GM23338 (cell line): ENCODE measurements around the gene IFNG-AS1.

ENCODE experiments used
- ETS1 ChIP-seq: IDR thresholded peaks from 2 replicates; pipeline ENCODE4 v1.6.1; 2016; ENCODE audit warnings: antibody characterized with exemption
- EZH2 ChIP-seq: fragments of 200-600 bp; sonication (generic); IDR thresholded peaks from one replicate; pipeline ENCODE4 v1.8.0; 2017; ENCODE audit warnings: antibody characterized with exemption, mild to moderate bottlenecking, low read depth; ENCODE audit not compliant: unreplicated experiment
- NANOG ChIP-seq: IDR thresholded peaks from 2 replicates; pipeline ENCODE4 v1.6.1; 2016; ENCODE audit warnings: antibody characterized with exemption, borderline replicate concordance
- POLR2AphosphoS5 ChIP-seq: IDR thresholded peaks from 2 replicates; pipeline ENCODE4 v1.6.1; 2016; ENCODE audit warnings: antibody characterized with exemption, low read depth
- REST ChIP-seq: IDR thresholded peaks from one replicate; pipeline ENCODE4 v1.6.1; 2018; ENCODE audit warnings: antibody characterized with exemption; ENCODE audit not compliant: unreplicated experiment
- TF ChIP-seq, protein P1 (sequence below), 2 experiments: fragments of 200-600 bp in 1 of 2; sonication (generic) in 1 of 2; conservative IDR thresholded peaks; 2 replicates each; pipeline versions ENCODE4 v1.5.1 to v1.6.1; 2016 to 2017; ENCODE audit warnings: antibody characterized with exemption in 2 of 2, low read depth in 2 of 2, mild to moderate bottlenecking in 2 of 2, moderate library complexity in 1 of 2

- TF ChIP-seq REST (no peak), POLR2AphosphoS5 (no peak), EZH2 (no peak), ETS1 (no peak), NANOG (no peak)
- TF ChIP-seq, protein P1, sequence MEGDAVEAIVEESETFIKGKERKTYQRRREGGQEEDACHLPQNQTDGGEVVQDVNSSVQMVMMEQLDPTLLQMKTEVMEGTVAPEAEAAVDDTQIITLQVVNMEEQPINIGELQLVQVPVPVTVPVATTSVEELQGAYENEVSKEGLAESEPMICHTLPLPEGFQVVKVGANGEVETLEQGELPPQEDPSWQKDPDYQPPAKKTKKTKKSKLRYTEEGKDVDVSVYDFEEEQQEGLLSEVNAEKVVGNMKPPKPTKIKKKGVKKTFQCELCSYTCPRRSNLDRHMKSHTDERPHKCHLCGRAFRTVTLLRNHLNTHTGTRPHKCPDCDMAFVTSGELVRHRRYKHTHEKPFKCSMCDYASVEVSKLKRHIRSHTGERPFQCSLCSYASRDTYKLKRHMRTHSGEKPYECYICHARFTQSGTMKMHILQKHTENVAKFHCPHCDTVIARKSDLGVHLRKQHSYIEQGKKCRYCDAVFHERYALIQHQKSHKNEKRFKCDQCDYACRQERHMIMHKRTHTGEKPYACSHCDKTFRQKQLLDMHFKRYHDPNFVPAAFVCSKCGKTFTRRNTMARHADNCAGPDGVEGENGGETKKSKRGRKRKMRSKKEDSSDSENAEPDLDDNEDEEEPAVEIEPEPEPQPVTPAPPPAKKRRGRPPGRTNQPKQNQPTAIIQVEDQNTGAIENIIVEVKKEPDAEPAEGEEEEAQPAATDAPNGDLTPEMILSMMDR (conservative IDR thresholded peaks at IDR 0.05; ENCODE audit: low read depth in 2 of 2), result no peak
These were observed 76.4 kb downstream of the IFNG-AS1 start for GRCh38 chr12:68065687-68066086.
